GM23248 (cell line): ENCODE data around the gene RFX2.

Source experiments
- EZH2 ChIP-seq: fragments of 200-600 bp; sonication (generic); IDR thresholded peaks from 2 replicates; pipeline ENCODE4 v1.6.1; 2018; ENCODE audit warnings: antibody characterized with exemption, mild to moderate bottlenecking; ENCODE audit not compliant: insufficient read depth, poor library complexity, severe bottlenecking
- EZH2phosphoT487 ChIP-seq: fragments of 200-600 bp; sonication (generic); IDR thresholded peaks from 2 replicates; pipeline ENCODE4 v1.6.1; 2018; ENCODE audit warnings: antibody characterized with exemption, moderate library complexity, mild to moderate bottlenecking, low read depth; ENCODE audit not compliant: insufficient read depth

DNA sequence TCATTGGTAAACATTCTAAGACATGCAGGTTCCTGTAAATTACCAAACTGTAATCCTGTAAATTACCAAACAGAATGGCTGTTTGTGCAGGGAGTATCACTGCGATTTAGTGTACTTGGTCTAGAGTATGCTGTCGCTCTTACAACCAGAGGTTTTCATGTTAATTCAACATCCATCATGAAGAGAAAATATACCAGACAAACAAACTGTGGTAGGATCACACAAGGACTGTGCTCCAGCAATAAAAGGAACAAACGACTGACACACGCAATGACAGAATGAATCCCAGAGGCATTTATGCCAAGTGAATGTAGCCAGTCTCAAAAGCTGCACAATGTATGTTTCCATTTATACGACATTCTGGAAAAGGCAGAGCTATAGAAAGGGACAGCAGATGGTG is 31.2 kb downstream of the RFX2 start:
- TF ChIP-seq EZH2phosphoT487 (no peak), EZH2 (no peak)
